H1 (cell line): Measurements from ENCODE around the gene ARTN. TPM values are rescaled to one million over a fixed set of nuclear protein-coding genes. Genes with fewer than 3 reads are reported as not detected.

Experiments used
- CHD1 ChIP-seq: IDR thresholded peaks from 2 replicates; pipeline ENCODE4 v1.6.1; 2012; ENCODE audit warnings: low read depth, low read length, improper control_type of control experiment
- TCF12 ChIP-seq: IDR thresholded peaks from 2 replicates; pipeline ENCODE4 v1.6.1; 2011; ENCODE audit warnings: low read depth, mild to moderate bottlenecking, low read length
- polyA plus RNA-seq, 7 experiments: library from polyadenylated mRNA; depleted of rRNA in 3 of 7; stranded (reverse) in 5 of 7; unstranded in 2 of 7; fragments of >200 nt in 5 of 7; fragments of 200-250 nt in 2 of 7; gene quantifications; 1 replicate in 5 of 7; 2 replicates in 1 of 7; 4 replicates in 1 of 7; pipeline versions ENCODE4 v1.2.1 to v1.2.3, GENCODE V29; 2011 to 2013; ENCODE audit warnings: missing spikeins in 2 of 7, mixed read lengths in 2 of 7
- total RNA-seq: library from RNA; stranded (reverse); fragmentation: NEBNext Ultra II Directional; extraction: Animal tissue kit (Norgen Biotek cat#: 25700); gene quantifications from 2 replicates; pipeline ENCODE4 v1.2.1, GENCODE V29; 2021

ARTN gene
- total and polyA plus RNA-seq, 2 of the 8 experiments (the other 6 are each of a cell fraction or from before 2014, with no cell fraction given), result 13.5 to 22.7 TPM

DNA sequence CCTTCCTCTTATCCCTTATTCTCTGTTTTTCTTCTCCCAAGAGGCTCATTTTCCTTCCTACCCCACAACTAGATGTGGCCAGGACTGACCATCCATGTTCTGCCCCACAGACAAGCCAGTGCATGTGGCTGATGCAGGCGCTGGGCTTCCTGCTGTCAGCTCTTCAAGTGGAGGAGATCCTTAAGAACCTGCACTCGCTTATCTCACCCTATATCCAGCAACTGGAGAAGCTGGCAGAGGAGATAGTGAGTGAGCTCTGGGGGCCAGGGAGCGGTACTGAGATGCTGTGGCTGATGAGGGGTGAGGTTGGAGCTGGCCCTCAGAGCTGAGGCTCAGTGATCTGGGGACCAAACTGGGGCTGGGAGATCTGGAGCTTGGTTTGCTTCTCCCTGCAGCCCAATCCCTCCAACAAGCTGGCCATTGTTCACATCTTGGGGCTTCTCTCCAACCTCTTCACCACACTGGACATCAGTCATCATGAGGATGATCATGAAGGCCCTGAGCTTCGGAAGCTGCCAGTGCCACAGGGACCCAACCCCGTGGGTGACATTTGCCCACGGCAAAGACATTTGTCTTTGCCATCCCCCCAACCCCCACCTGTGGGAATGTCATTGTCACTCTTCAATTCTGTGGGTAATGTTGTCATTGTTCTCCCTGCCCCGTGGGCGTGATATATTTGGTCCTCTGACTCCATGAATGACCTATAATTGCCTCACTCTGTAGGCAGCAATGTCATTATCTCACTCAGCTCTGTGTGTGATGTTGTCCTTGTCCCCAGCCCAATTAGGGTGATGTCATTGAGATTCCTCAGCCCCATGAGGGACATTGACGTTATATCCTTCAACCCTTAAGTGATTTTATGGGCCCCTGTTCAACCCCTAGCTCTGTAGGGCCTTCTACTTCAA lies 25.0 kb downstream of the ARTN start (continued):
- no peak for TF ChIP-seq TCF12
- TF ChIP-seq CHD1, result no peak
